ENCODE data around the gene KLHL29. TPM values are rescaled to one million over a fixed set of nuclear protein-coding genes. Genes with fewer than 3 reads are reported as not detected.

The KLHL29 gene
- total RNA-seq, 1 experiment from 2014 or later, result 34.1 TPM

- peak overlapping the region; percentile 29 for H3K27ac ChIP-seq
- peaks cover 11% of the 10 kb centered on the region for H3K4me1 ChIP-seq
- H3K36me3 ChIP-seq, result no peaks in the 10 kb centered on the region
- H3K27me3 ChIP-seq, result no peaks in the 10 kb centered on the region
- H3K4me3 ChIP-seq, result no peak overlapping the region
- H3K9me3 ChIP-seq (replicated peaks), result peaks cover 10% of the 10 kb centered on the region
- DNase-seq, result no peak
Measured at GRCh38 chr2:23601301-23601965, 216.5 kb downstream of the KLHL29 start.

- Histone ChIP-seq H3K27me3 (no peaks in the 10 kb centered on the region), H3K9me3 (replicated peaks) (peaks cover 14% of the 10 kb centered on the region), H3K4me1 (peaks cover 12% of the 10 kb centered on the region), H3K36me3 (no peaks in the 10 kb centered on the region), H3K27ac (peak overlapping the region; percentile 29), H3K4me3 (no peak overlapping the region)
- DNase-seq, result peak; percentile 72 to 75
Measured at GRCh38 chr2:23602116-23602515, 217.1 kb downstream of the KLHL29 start.

DNA sequence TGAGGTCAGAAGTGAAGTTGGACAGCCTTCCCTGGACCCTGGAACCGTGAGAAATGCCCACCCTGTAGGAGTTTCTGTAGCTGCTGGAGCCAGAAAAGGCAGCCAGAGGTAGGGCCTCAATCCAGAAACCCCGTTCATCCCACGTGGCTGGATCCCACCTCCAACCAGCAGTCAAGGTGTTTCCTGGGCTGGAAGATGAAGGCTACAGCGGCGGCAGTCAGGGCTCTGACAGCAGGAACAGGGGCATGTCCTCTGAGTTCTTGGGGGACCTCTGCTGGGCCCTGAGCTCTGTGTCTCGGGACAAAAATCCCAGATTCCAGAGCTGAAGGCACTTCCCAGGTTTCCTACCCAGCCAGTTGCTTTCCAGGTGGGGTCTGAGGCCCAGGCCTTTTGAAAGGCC is 218.2 kb downstream of the KLHL29 start:
- H3K9me3 ChIP-seq (replicated peaks), result peaks cover 14% of the 10 kb centered on the region
- H3K4me1 ChIP-seq, result peaks cover 16% of the 10 kb centered on the region
- no peaks in the 10 kb centered on the region for H3K36me3 ChIP-seq
- no peak overlapping the region for H3K27ac ChIP-seq
- no peaks in the 10 kb centered on the region for H3K27me3 ChIP-seq
- no peak for DNase-seq
- H3K4me3 ChIP-seq, result no peak overlapping the region

- peaks cover 14% of the 10 kb centered on the region for H3K9me3 ChIP-seq (replicated peaks)
- H3K36me3 ChIP-seq, result no peaks in the 10 kb centered on the region
- H3K27ac ChIP-seq, result no peak overlapping the region
- no peak for DNase-seq
- H3K4me3 ChIP-seq, result no peak overlapping the region
- no peaks in the 10 kb centered on the region for H3K27me3 ChIP-seq
- peaks cover 16% of the 10 kb centered on the region for H3K4me1 ChIP-seq
Measured at GRCh38 chr2:23603581-23603980, 218.6 kb downstream of the KLHL29 start.

DNA sequence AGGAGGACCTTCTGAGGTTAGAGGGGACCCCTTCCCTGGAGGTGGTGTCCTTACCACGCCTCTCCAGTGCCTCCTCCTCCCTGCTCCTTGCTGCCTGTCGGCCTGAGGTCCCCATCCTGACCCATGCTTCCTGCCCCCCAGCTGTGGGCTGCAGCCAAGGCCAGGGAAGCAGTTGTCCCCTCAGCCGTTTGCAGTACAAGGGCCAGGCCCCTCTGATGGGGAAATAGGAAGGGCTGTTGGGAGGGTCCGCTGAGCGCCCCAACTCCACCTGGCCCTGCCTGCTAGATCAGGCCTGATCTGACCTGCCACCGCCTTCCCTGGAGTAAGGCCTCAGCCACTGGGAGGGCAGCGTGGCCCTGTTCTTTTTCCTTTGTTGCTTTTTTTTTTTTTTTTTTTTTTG is 219.8 kb downstream of the KLHL29 start:
- H3K9me3 ChIP-seq (replicated peaks), result peaks cover 14% of the 10 kb centered on the region
- no peak overlapping the region for H3K27ac ChIP-seq
- no peak overlapping the region for H3K4me3 ChIP-seq
- H3K4me1 ChIP-seq, result peaks cover 16% of the 10 kb centered on the region
- DNase-seq, result no peak
- no peaks in the 10 kb centered on the region; the same call in 1 of the 2 replicates for H3K36me3 ChIP-seq
- no peaks in the 10 kb centered on the region for H3K27me3 ChIP-seq

- Histone ChIP-seq H3K9me3 (replicated peaks) (peaks cover 14% of the 10 kb centered on the region), H3K27ac (no peak overlapping the region), H3K4me1 (peaks cover 16% of the 10 kb centered on the region), H3K27me3 (no peaks in the 10 kb centered on the region), H3K36me3 (peaks cover 3% of the 10 kb centered on the region; the same call in 1 of the 2 replicates), H3K4me3 (no peak overlapping the region)
- DNase-seq, result no peak
Measured at GRCh38 chr2:23605236-23605635, 220.3 kb downstream of the KLHL29 start.

- Histone ChIP-seq H3K9me3 (replicated peaks) (peaks cover 20% of the 10 kb centered on the region), H3K4me3 (no peak overlapping the region), H3K27me3 (no peaks in the 10 kb centered on the region), H3K36me3 (peaks cover 8% of the 10 kb centered on the region), H3K4me1 (peaks cover 16% of the 10 kb centered on the region), H3K27ac (no peak overlapping the region)
- DNase-seq, result no peak
Measured at GRCh38 chr2:23606196-23606595, 221.2 kb downstream of the KLHL29 start.

DNA sequence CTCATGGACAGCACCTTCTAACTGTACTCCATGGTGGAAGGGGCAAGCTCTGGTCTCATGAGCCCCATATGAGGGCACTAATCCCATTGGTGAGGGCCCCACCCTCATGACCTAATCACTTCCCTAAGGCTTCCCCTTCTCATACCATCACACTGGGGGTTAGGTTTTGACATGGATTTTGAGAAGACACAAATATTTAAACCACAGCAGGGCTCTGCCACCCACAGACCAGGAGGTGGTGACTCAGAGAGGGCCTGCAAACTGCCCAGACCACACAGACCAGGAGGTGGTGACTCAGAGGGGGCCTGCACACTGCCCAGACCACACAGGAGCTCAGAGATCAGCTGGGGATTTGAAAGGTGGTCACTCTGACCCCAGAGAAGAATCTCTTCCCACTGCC is 222.0 kb downstream of the KLHL29 start:
- H3K4me3 ChIP-seq, result no peak overlapping the region
- no peaks in the 10 kb centered on the region for H3K27me3 ChIP-seq
- peaks cover 9% of the 10 kb centered on the region; the same call in 1 of the 2 replicates for H3K4me1 ChIP-seq
- no peak overlapping the region for H3K27ac ChIP-seq
- peaks cover 23% of the 10 kb centered on the region for H3K9me3 ChIP-seq (replicated peaks)
- peak; percentile 82 to 90 for DNase-seq
- peaks cover 8% of the 10 kb centered on the region for H3K36me3 ChIP-seq

GRCh38 chr2:23607925-23608324 is 222.9 kb downstream of the KLHL29 start:
- peaks cover 26% of the 10 kb centered on the region for H3K9me3 ChIP-seq (replicated peaks)

DNA sequence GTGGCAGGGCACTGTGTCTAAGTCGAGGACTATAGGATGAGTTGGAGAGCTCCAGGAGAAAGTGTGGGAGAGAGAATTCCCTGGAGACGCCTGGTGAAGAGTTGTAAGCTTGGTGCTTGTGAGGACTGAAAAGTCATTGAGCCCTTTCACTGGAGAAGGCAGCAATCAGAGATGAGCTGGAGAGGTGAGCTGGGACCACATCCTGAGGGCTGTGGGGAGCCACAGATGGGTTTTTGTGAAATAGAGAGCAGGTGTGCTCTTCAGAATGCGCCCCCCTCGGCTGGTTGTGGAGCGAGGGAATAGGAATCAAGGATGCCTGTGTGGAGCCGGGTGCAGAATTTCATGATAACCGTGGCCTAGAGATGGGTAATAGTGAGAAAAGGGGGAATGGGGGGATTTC is 224.3 kb downstream of the KLHL29 start:
- DNase-seq, result no peak
- Histone ChIP-seq H3K4me1 (peaks cover 5% of the 10 kb centered on the region; the same call in 1 of the 2 replicates), H3K4me3 (no peak overlapping the region), H3K27me3 (no peaks in the 10 kb centered on the region), H3K9me3 (replicated peaks) (peaks cover 26% of the 10 kb centered on the region), H3K36me3 (peaks cover 8% of the 10 kb centered on the region), H3K27ac (no peak overlapping the region)

More at GRCh38 chr2:23607925-23608324, 222.9 kb downstream of the KLHL29 start:
- Histone ChIP-seq H3K4me3 (no peak overlapping the region), H3K27me3 (no peaks in the 10 kb centered on the region), H3K27ac (no peak overlapping the region), H3K36me3 (peaks cover 8% of the 10 kb centered on the region), H3K4me1 (peaks cover 5% of the 10 kb centered on the region; the same call in 1 of the 2 replicates)
- no peak for DNase-seq

GRCh38 chr2:23611839-23612238 is 226.9 kb downstream of the KLHL29 start:
- no peak overlapping the region for H3K27ac ChIP-seq
- peaks cover 15% of the 10 kb centered on the region for H3K4me1 ChIP-seq
- no peak overlapping the region for H3K4me3 ChIP-seq
- H3K27me3 ChIP-seq, result no peaks in the 10 kb centered on the region
- peaks cover 8% of the 10 kb centered on the region for H3K36me3 ChIP-seq
- DNase-seq, result no peak
- H3K9me3 ChIP-seq (replicated peaks), result peaks cover 12% of the 10 kb centered on the region

DNA sequence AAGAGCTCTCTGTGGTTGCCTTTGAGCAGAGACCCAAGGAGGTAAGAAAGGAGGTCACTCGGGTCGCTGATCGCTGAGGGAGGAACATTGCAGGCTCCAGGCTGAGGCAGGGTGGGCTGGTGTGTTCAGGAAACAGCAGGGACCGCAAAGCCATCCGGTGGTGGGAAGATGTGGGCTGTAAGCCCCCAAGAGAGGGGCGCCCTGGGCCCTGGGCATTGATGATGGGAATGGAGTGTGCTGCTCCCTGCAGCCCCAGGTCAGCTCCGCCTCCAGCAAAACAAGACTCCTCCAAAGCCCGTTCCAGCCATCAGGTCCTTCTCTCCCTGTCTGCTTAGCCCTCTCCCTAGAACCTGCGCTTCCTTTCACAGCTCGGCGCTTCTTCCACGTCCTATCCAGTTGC is 229.7 kb downstream of the KLHL29 start:
- Histone ChIP-seq H3K27ac (no peak overlapping the region), H3K27me3 (no peaks in the 10 kb centered on the region), H3K36me3 (peaks cover 8% of the 10 kb centered on the region), H3K4me3 (no peak overlapping the region), H3K4me1 (peaks cover 39% of the 10 kb centered on the region), H3K9me3 (replicated peaks) (peaks cover 12% of the 10 kb centered on the region)
- no peak for DNase-seq

DNA sequence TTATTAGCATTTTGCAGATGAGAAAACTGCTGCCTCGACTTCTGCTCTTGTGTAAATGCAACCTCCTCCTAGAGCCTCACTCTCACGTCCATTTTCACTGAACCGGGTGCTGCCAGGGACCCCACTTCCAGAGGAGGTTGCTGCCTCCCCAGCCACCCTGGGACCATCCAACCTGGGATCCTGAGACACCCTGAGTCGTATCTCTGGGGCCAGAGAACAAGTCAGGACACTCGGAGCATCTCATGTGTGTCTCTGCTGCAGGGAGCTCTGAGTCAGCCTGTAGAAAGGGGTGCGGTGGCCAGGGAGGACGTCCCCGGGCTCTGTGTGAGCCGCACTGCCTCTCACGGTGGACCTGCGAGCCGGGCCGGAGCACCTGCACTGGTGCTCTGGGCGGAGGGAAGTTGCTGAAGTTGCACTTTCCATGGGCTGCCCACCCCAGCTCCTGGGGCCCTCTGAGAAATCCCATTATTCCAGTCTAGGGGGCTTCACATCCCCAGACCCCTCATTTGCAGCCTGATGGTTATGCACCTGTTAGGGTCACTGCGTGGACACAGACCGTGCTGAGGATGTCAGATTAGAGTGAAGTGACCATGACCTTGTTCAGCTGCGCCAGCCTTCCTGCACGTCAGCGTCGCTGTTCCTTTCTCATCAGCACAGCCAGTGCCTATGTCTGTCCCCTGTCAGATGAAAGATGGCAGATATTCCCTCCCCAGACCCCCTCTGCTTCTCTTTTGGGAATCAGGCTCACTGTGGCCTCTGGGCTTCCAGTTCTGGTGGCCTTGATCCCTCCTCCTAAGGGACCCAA is 230.4 kb downstream of the KLHL29 start:
- Histone ChIP-seq H3K27me3 (no peaks in the 10 kb centered on the region), H3K36me3 (peaks cover 5% of the 10 kb centered on the region), H3K9me3 (replicated peaks) (peaks cover 11% of the 10 kb centered on the region), H3K4me1 (peaks cover 43% of the 10 kb centered on the region), H3K4me3 (no peak overlapping the region), H3K27ac (no peak overlapping the region)
- no peak for DNase-seq

DNA sequence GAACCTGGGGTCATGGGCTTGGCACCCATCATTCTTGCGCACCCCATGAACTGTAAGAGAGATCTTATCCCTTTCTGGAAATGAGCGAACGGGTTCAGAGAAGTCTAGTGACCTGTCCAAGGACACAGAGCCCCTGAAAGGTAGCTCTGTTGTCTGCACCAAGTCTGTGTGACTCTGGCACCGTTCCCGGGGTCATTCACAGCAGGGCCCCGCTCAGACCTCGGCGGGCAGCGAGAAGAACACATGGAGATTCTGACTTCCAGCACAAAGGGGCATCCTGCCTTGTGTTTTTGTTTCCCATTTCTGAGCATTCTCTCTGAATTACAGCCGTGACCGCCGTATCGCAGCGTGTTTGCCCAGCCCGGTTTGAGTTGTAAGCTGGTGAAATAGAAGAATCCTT is 231.7 kb downstream of the KLHL29 start:
- H3K4me1 ChIP-seq, result peaks cover 54% of the 10 kb centered on the region

DNA sequence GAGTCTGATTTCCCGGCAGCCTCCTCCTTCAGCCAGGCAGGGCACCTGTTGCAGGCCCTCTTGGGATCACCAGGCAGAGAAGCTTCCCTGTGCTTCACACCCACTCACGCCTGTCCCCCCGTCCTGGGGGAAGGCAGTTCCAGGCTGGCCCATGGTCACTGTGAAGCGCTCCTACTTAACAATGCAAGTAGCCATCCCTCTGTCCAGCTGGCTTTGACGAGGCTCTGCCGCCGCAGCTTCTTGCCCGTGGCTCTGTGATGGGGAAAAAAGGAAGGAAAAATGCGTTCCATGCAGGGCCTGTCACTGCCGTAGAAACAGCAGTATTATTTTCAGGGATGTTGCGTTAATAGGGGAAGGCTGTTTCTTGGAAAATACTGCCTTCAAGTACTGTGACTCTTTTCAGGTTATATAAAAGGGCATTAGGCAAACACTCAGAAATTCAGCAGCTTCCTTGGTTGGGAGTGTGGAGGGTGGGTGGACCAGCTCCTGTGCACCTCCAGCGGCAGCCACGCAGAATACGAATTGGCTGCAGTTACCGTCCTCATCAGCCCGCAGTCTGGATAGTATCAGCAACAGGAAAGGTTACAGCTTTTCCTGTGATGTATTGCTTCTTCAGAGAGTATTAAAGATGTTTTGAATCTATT is 232.3 kb downstream of the KLHL29 start:
- Histone ChIP-seq H3K4me3 (peak overlapping the region; percentile 37), H3K36me3 (no peaks in the 10 kb centered on the region), H3K4me1 (peaks cover 55% of the 10 kb centered on the region), H3K9me3 (replicated peaks) (no peaks in the 10 kb centered on the region), H3K27me3 (no peaks in the 10 kb centered on the region), H3K27ac (peak overlapping the region; percentile 86)
- peak; percentile 80 to 88 for DNase-seq

More for the DNA sequence above, 231.7 kb downstream of the KLHL29 start:
- H3K27ac ChIP-seq, result peak overlapping the region; percentile 86
- peaks cover 4% of the 10 kb centered on the region; the same call in 1 of the 2 replicates for H3K9me3 ChIP-seq (replicated peaks)
- peak overlapping the region; percentile 37 for H3K4me3 ChIP-seq
- DNase-seq, result peak; percentile 76 to 79
- no peaks in the 10 kb centered on the region; the same call in 1 of the 2 replicates for H3K36me3 ChIP-seq
- no peaks in the 10 kb centered on the region for H3K27me3 ChIP-seq
